CD4-positive, alpha-beta memory T cell (primary cell): Measurements from ENCODE around the gene ADGRV1. TPM values are rescaled to one million over a fixed set of nuclear protein-coding genes. Genes with fewer than 3 reads are reported as not detected.
"Not testable (repeated sequence)": the region's sequence is repeated elsewhere in the genome, so short reads cannot be mapped to it uniquely, and the experiment has no call there.

Experiments used
- CTCF ChIA-PET: fragments of 350-600 bp; sonication (Branson Sonifier 250); formaldehyde crosslinking; loops from one replicate; lab custom pipeline; 2021; ENCODE audit warnings: inconsistent platforms; ENCODE audit not compliant: partially characterized antibody; lab: Charles Lee
- POLR2A ChIA-PET: fragments of 350-600 bp; sonication (Branson Sonifier 250); formaldehyde crosslinking; loops from one replicate; lab custom pipeline; 2021; ENCODE audit not compliant: partially characterized antibody; lab: Charles Lee
- DNase-seq, 5 donors: peaks; one replicate each; pipeline versions ENCODE4 v3.0.0 to v3.0.0-alpha.2; 2020 to 2022; ENCODE audit warnings: mixed read lengths in 1 of 5
- H3K27ac ChIP-seq: one replicate; pipeline ENCODE4 v1.7.0; 2013; ENCODE audit warnings: low read depth, low read length
- H3K27me3 ChIP-seq: 2 replicates; pipeline ENCODE4 v1.7.0; 2013; ENCODE audit warnings: mild to moderate bottlenecking, low read length, moderate library complexity; ENCODE audit not compliant: insufficient read depth
- H3K36me3 ChIP-seq: 2 replicates; pipeline ENCODE4 v1.7.0; 2013; ENCODE audit warnings: mild to moderate bottlenecking, low read length, moderate library complexity; ENCODE audit not compliant: insufficient read depth
- H3K4me1 ChIP-seq: 2 replicates; pipeline ENCODE4 v1.7.0; 2013; ENCODE audit warnings: mild to moderate bottlenecking, low read length, moderate library complexity; ENCODE audit not compliant: insufficient read depth
- H3K4me3 ChIP-seq, 2 donors: one replicate each; pipeline ENCODE4 v1.7.0; 2013; ENCODE audit warnings: low read length in 2 of 2, mild to moderate bottlenecking in 1 of 2
- H3K9me3 ChIP-seq, 2 donors: one replicate each; pipeline ENCODE4 v1.7.0; 2013; ENCODE audit warnings: low read length in 2 of 2, control low read depth in 1 of 2; ENCODE audit not compliant: control insufficient read depth in 1 of 2
- H3K27ac Mint-ChIP-seq, 7 donors: one replicate each; pipeline ENCODE4 v1.8.0; 2020 to 2021; ENCODE audit warnings: mixed read lengths in 7 of 7, mild to moderate bottlenecking in 6 of 7, inconsistent platforms in 3 of 7, moderate library complexity in 3 of 7
- H3K27me3 Mint-ChIP-seq, 2 donors: one replicate each; pipeline ENCODE4 v1.8.0; 2020 to 2021; ENCODE audit warnings: mixed read lengths in 2 of 2
- H3K36me3 Mint-ChIP-seq, 2 donors: one replicate each; pipeline ENCODE4 v1.8.0; 2020 to 2021; ENCODE audit warnings: mixed read lengths in 2 of 2, inconsistent platforms in 1 of 2, mild to moderate bottlenecking in 1 of 2
- H3K4me1 Mint-ChIP-seq, 4 donors: one replicate each; pipeline ENCODE4 v1.8.0; 2020 to 2021; ENCODE audit warnings: mixed read lengths in 4 of 4, mild to moderate bottlenecking in 1 of 4
- H3K4me3 Mint-ChIP-seq, 8 donors: one replicate each; pipeline ENCODE4 v1.8.0; 2020 to 2021; ENCODE audit warnings: mixed read lengths in 8 of 8, mild to moderate bottlenecking in 7 of 8, moderate library complexity in 6 of 8, inconsistent platforms in 3 of 8
- H3K9me3 Mint-ChIP-seq, 8 donors: one replicate each; pipeline ENCODE4 v1.8.0; 2020 to 2021; ENCODE audit warnings: mixed read lengths in 8 of 8, mild to moderate bottlenecking in 5 of 8, inconsistent platforms in 3 of 8, moderate library complexity in 1 of 8
- intact Hi-C: fragments of 100-400 bp; cut with micrococcal nuclease; formaldehyde crosslinking; loops from one replicate; pipeline ENCODE4 v1.15.1; 2023
- polyA plus RNA-seq, 2 donors: library from polyadenylated mRNA; unstranded; fragments of 300-500 nt; fragmentation: Illumina TruSeq; gene quantifications; one replicate each; pipeline ENCODE4 v1.2.3, GENCODE V29; 2021
- total RNA-seq, 2 experiments: library from RNA; stranded (reverse); gene quantifications; one replicate each; pipeline ENCODE4 v1.2.3, GENCODE V29; 2021

Gene ADGRV1
- total and polyA plus RNA-seq, 4 experiments from 2014 or later, result 0.09 to 0.22 TPM; not detected in 2

DNA sequence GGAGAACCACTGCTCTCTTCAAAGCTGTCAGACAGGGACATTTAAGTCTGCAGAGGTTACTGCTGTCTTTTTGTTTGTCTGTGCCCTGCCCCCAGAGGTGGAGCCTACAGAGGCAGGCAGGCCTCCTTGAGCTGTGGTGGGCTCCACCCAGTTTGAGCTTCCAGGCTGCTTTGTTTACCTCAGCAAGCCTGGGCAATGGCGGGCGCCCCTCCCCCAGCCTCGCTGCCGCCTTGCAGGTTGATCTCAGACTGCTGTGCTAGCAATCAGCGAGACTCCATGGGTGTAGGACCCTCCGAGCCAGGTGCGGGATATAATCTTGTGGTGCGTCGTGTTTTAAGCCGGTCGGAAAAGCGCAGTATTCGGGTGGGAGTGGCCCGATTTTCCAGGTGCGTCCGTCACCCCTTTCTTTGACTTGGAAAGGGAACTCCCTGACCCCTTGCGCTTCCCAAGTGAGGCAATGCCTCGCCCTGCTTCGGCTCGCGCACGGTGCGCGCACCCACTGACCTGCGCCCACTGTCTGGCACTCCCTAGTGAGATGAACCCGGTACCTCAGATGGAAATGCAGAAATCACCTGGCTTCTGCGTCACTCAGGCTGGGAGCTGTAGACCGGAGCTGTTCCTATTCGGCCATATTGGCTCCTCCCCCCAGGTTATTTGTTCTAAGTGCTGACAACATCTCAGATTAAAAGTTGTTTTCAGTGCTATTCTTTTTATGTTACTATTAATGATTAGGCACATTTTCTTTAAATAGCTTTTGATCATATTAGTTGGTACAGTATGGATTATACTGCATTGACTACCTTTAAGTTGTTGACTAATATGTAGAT, 370.6 kb downstream of the ADGRV1 start:
- H3K4me3 Mint-ChIP-seq, H3K27ac ChIP-seq, CTCF ChIA-PET, H3K27ac Mint-ChIP-seq, H3K4me1 Mint-ChIP-seq, H3K4me3 ChIP-seq, H3K27me3 ChIP-seq, H3K9me3 ChIP-seq, intact Hi-C loops, DNase-seq, H3K36me3 Mint-ChIP-seq, H3K27me3 Mint-ChIP-seq, H3K36me3 ChIP-seq, POLR2A ChIA-PET, H3K9me3 Mint-ChIP-seq, H3K4me1 ChIP-seq: not testable (repeated sequence)

DNA sequence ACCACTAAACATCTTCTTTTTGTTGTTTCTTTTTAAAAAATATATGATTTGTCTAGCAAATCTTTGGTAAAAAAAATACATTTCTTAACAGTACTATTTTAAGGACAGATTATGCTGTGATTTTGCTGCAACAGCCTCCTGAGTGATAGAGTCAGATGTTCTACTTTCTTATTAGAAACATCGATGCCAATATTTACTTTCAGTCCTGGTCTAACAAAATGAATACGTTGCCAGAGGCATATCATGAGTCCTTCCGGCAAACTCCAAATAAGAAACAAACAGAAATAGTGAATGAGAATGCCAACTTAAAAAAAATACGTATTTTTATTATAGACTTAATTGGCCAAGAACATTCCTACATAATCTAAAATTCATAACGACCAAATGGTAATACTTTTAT, 371.5 kb downstream of the ADGRV1 start:
- Histone ChIP-seq H3K27ac (no peak overlapping the region), H3K36me3 (no peaks in the 10 kb centered on the region), H3K4me3 (no peak overlapping the region), H3K9me3 (no peaks in the 10 kb centered on the region), H3K4me1 (no peaks in the 10 kb centered on the region), H3K27me3 (no peaks in the 10 kb centered on the region)
- ChIA-PET POLR2A (no interaction called here), CTCF (no interaction called here)
- DNase-seq, result no peak
- Mint-ChIP-seq H3K27ac (no peak overlapping the region), H3K4me1 (peaks cover 0 to 3% (median 0%) of the 10 kb centered on the region in 4 donors), H3K27me3 (peaks cover 6 to 7% of the 10 kb centered on the region in 2 donors), H3K9me3 (peaks cover 0 to 2% (median 0%) of the 10 kb centered on the region in 8 donors), H3K36me3 (no peaks in the 10 kb centered on the region), H3K4me3 (no peak overlapping the region)
- intact Hi-C loops, result no loop called here

DNA sequence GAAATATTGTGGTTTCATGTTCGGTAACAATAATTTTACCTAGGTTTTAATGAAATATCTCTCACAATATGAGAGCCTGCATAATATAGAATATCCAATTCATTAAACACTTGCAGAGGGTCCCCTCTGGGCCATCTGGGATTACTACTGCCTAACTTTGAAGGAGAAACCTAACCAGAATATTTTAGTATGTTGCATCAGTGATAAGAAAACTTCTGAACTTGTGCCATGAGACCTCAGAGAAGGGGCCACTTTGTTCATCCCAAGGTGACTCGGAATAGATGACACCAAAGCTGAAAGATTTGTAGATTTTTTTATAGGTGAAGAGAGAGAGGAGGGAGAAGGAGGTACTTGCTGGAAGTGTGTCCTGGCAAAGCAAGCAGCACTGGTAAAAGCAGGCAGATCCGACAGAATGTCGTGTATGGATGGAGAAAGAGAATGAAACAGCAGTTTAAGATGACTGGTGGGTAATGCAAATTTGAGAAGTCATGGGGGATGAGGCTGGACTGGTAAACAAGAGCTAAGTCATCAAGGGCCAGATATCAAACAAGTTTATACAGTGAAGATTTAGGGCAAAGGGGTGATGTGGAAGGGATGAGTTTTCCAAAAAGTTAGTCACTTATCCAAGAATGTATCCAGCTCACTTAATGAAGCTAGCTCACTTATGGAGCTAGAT, 372.3 kb downstream of the ADGRV1 start:
- CTCF ChIA-PET, result interaction anchor here (0.9 to 4.7 kb wide), 6 partner anchors 9 to 489 kb away, joined by 3 to 77 read pairs (median 4); partner anchors contain the start of gene ARRDC3
- Mint-ChIP-seq H3K4me1 (peaks cover 0 to 3% (median 0%) of the 10 kb centered on the region in 4 donors), H3K4me3 (no peak overlapping the region), H3K36me3 (no peaks in the 10 kb centered on the region), H3K9me3 (peaks cover 0 to 2% (median 0%) of the 10 kb centered on the region in 8 donors), H3K27ac (no peak overlapping the region), H3K27me3 (peaks cover 6 to 7% of the 10 kb centered on the region in 2 donors)
- POLR2A ChIA-PET, result no interaction called here
- no peak overlapping the region for H3K27ac ChIP-seq
- no peaks in the 10 kb centered on the region for H3K27me3 ChIP-seq
- no peaks in the 10 kb centered on the region for H3K9me3 ChIP-seq
- H3K4me3 ChIP-seq, result no peak overlapping the region
- H3K4me1 ChIP-seq, result no peaks in the 10 kb centered on the region
- intact Hi-C loops, result no loop called here
- no peaks in the 10 kb centered on the region for H3K36me3 ChIP-seq
- DNase-seq, result no peak

- H3K9me3 Mint-ChIP-seq, result peaks cover 0 to 2% (median 0%) of the 10 kb centered on the region in 8 donors
- no peak overlapping the region for H3K4me3 ChIP-seq
- no peaks in the 10 kb centered on the region for H3K36me3 ChIP-seq
- no peaks in the 10 kb centered on the region for H3K27me3 ChIP-seq
- POLR2A ChIA-PET, result no interaction called here
- H3K4me1 ChIP-seq, result no peaks in the 10 kb centered on the region
- peaks cover 0 to 3% (median 0%) of the 10 kb centered on the region in 4 donors for H3K4me1 Mint-ChIP-seq
- no peak overlapping the region for H3K4me3 Mint-ChIP-seq
- H3K36me3 Mint-ChIP-seq, result no peaks in the 10 kb centered on the region
- peaks cover 6 to 7% of the 10 kb centered on the region in 2 donors for H3K27me3 Mint-ChIP-seq
- no peaks in the 10 kb centered on the region for H3K9me3 ChIP-seq
- H3K27ac ChIP-seq, result no peak overlapping the region
- intact Hi-C loops, result loop anchor here (1.0 kb wide), 1 partner anchor 487 kb away; no protein-coding TSS in a partner anchor
- peak in 4 of 5 donors; percentile 7 to 26 (median 21) for DNase-seq
- no peak overlapping the region for H3K27ac Mint-ChIP-seq
- CTCF ChIA-PET, result interaction anchor here (0.7 to 4.7 kb wide), 8 partner anchors 9 to 488 kb away, joined by 3 to 77 read pairs (median 4); partner anchors contain the start of gene ARRDC3
These were observed 373.6 kb downstream of the ADGRV1 start for GRCh38 chr5:90932052-90932699.

DNA sequence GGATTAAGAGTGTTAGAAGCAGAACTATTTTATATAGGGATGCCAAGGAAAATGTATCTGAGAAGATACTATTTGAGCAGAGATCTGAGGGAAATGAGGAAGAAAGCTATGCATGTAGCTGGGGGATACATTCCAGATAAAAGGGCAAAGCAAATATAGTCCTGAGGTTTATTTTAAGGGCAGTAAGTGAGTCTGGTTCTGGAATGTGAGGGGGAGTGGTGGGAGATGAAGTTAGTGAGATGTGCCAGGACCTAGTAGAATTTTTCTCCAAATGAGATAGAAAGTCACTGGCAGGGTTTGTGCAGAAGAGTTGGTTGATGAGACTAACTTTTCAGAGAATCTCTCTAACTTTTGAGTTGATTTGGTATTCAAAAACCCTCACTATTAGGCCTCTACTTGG, 374.7 kb downstream of the ADGRV1 start:
- Mint-ChIP-seq H3K27me3 (peaks cover 6% of the 10 kb centered on the region in 2 donors), H3K36me3 (no peaks in the 10 kb centered on the region), H3K4me3 (no peak overlapping the region), H3K27ac (no peak overlapping the region), H3K4me1 (peaks cover 0 to 3% (median 0%) of the 10 kb centered on the region in 4 donors), H3K9me3 (no peaks in the 10 kb centered on the region)
- no peaks in the 10 kb centered on the region for H3K27me3 ChIP-seq
- H3K9me3 ChIP-seq, result no peaks in the 10 kb centered on the region
- no peaks in the 10 kb centered on the region for H3K4me1 ChIP-seq
- ChIA-PET CTCF (interaction anchor here (1.3 to 4.7 kb wide), 4 partner anchors 8 to 487 kb away, joined by 4 to 77 read pairs (median 29); partner anchors contain the start of gene ARRDC3), POLR2A (no interaction called here)
- no peaks in the 10 kb centered on the region for H3K36me3 ChIP-seq
- H3K4me3 ChIP-seq, result no peak overlapping the region
- intact Hi-C loops, result no loop called here
- no peak for DNase-seq
- no peak overlapping the region for H3K27ac ChIP-seq

DNA sequence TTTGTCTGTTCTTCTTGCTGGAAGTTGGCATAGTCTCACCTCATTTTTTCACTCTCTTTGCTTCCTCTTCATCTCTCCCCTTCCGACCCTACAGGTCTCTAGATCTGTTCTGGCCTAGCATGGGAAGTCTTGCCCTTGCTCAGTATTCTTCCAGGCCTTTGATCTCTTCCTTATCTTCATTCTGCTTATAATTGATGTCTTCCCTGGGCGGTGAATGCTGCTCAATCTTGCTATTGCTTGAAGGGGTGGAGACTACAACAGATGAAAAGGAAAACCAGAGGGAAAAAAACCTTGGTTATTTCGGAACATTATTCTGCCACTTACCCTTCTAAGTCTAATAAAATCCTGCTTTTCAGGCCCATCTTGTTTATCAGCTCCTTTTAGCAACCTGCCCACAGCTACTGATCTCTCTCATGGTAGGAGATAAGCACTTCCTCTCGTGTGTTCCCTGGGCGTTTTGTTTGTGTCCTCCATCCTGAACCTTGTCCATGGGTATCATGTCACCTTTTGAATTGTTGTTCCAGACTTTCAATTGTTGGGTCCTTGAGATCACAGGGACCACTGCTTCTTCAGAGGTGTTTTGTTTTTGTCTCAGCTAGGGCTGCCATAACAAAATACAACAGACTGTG, 375.6 kb downstream of the ADGRV1 start:
- H3K36me3 Mint-ChIP-seq, result no peaks in the 10 kb centered on the region
- no peak overlapping the region for H3K27ac ChIP-seq
- ChIA-PET POLR2A (no interaction called here), CTCF (interaction anchor here (4.3 to 4.7 kb wide), 2 partner anchors 451 to 486 kb away, joined by 53 to 77 read pairs; partner anchors contain the start of gene ARRDC3)
- H3K4me1 Mint-ChIP-seq, result peaks cover 0 to 3% (median 0%) of the 10 kb centered on the region in 4 donors
- no peak for DNase-seq
- no peaks in the 10 kb centered on the region for H3K4me1 ChIP-seq
- H3K9me3 ChIP-seq, result no peaks in the 10 kb centered on the region
- no peaks in the 10 kb centered on the region for H3K9me3 Mint-ChIP-seq
- no peak overlapping the region for H3K27ac Mint-ChIP-seq
- H3K4me3 ChIP-seq, result no peak overlapping the region
- H3K36me3 ChIP-seq, result no peaks in the 10 kb centered on the region
- H3K27me3 ChIP-seq, result no peaks in the 10 kb centered on the region
- peaks cover 6% of the 10 kb centered on the region in 2 donors for H3K27me3 Mint-ChIP-seq
- no peak overlapping the region for H3K4me3 Mint-ChIP-seq
- intact Hi-C loops, result no loop called here
